Natural killer cell treated with Interleukin-12 subunit alpha and Interleukin-12 subunit beta and Interleukin-15 and Interleukin-18, amount 100 ng/mL, for 72 hours (primary cell): ENCODE measurements around the gene RPL22. TPM values are rescaled to one million over a fixed set of nuclear protein-coding genes. Genes with fewer than 3 reads are reported as not detected.
"Not testable (repeated sequence)": the region's sequence is repeated elsewhere in the genome, so short reads cannot be mapped to it uniquely, and the experiment has no call there.

Experiments used
- ATAC-seq, 2 donors: fragments of 150-1000 bp; cut with Tn5 transposase in 1 of 2; sonication (Bioruptor Pico), chemical (Tn5 transposase) in 1 of 2; 2 replicates each; pipeline ENCODE4 v1.10.0; 2021
- DNase-seq: peaks from one replicate; pipeline ENCODE4 v3.0.0; 2022; ENCODE audit warnings: low spot score
- H3K27ac Mint-ChIP-seq, 2 donors: 1 replicate in 1 of 2; 2 replicates in 1 of 2; pipeline ENCODE4 v1.8.0; 2022; ENCODE audit warnings: mixed read lengths in 2 of 2, mild to moderate bottlenecking in 1 of 2, moderate library complexity in 1 of 2
- H3K27me3 Mint-ChIP-seq, 2 donors: 1 replicate in 1 of 2; 2 replicates in 1 of 2; pipeline ENCODE4 v1.8.0; 2022; ENCODE audit warnings: mixed read lengths in 2 of 2
- H3K36me3 Mint-ChIP-seq: one replicate; pipeline ENCODE4 v1.8.0; 2022; ENCODE audit warnings: mixed read lengths
- H3K4me1 Mint-ChIP-seq, 2 donors: 1 replicate in 1 of 2; 2 replicates in 1 of 2; pipeline ENCODE4 v1.8.0; 2022; ENCODE audit warnings: low read depth in 2 of 2, mixed read lengths in 2 of 2, mild to moderate bottlenecking in 1 of 2
- H3K4me3 Mint-ChIP-seq: one replicate; pipeline ENCODE4 v1.8.0; 2022; ENCODE audit warnings: mixed read lengths
- H3K9me3 Mint-ChIP-seq: 2 replicates; pipeline ENCODE4 v1.8.0; 2022; ENCODE audit warnings: mixed read lengths
- total RNA-seq, 2 donors: library from RNA; stranded (reverse); gene quantifications; one replicate each; pipeline ENCODE4 v1.2.3, GENCODE V29; 2022

Gene RPL22
- total RNA-seq, 2 donors from 2014 or later, result 209 to 355 TPM

DNA sequence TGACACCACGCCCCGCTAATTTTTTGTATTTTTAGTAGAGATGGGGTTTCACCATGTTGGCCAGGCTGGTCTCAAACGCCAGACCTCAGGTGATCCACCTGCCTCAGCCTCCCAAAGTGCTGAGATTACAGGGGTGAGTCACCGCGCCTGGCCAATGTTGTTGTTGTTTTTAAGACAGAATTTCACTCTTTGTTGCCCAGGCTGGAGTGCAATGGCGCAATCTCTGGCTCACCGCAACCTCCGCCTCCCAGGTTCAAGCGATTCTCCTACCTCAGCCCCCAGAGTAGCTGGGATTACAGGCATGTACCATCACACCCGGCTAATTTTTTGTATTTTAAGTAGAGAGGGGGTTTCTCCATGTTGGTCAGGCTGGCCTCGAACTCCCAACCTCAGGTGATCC, 20.2 kb upstream of the RPL22 start:
- Mint-ChIP-seq H3K27me3 (peaks cover 0 to 10% of the 10 kb centered on the region in 2 donors), H3K36me3 (peaks cover 10% of the 10 kb centered on the region)
- H3K4me3 Mint-ChIP-seq, result not testable (repeated sequence)

GRCh38 chr1:6218375-6219164, 19.2 kb upstream of the RPL22 start:
- no peaks in the 10 kb centered on the region for H3K36me3 Mint-ChIP-seq
- no peaks in the 10 kb centered on the region for H3K9me3 Mint-ChIP-seq
- ATAC-seq (no peak), DNase-seq (no peak)
- no peaks in the 10 kb centered on the region for H3K4me1 Mint-ChIP-seq
- peaks cover 0 to 12% of the 10 kb centered on the region in 2 donors for H3K27me3 Mint-ChIP-seq
- no peak overlapping the region for H3K4me3 Mint-ChIP-seq
- no peak overlapping the region for H3K27ac Mint-ChIP-seq

More for the DNA sequence above, 20.2 kb upstream of the RPL22 start:
- ATAC-seq, H3K9me3 Mint-ChIP-seq, DNase-seq, H3K4me1 Mint-ChIP-seq, H3K27ac Mint-ChIP-seq: not testable (repeated sequence)

- H3K36me3 Mint-ChIP-seq, result no peaks in the 10 kb centered on the region
- H3K4me3 Mint-ChIP-seq, result no peak overlapping the region
- no peak overlapping the region for H3K27ac Mint-ChIP-seq
- ATAC-seq (no peak), DNase-seq (no peak)
- no peaks in the 10 kb centered on the region for H3K9me3 Mint-ChIP-seq
- peaks cover 0 to 11% of the 10 kb centered on the region in 2 donors for H3K27me3 Mint-ChIP-seq
- peaks cover 0 to 3% of the 10 kb centered on the region in 2 donors for H3K4me1 Mint-ChIP-seq
These were observed 13.0 kb upstream of the RPL22 start for GRCh38 chr1:6212193-6212959.

- Mint-ChIP-seq H3K27ac (no peak overlapping the region), H3K36me3 (no peaks in the 10 kb centered on the region), H3K9me3 (no peaks in the 10 kb centered on the region), H3K4me1 (peaks cover 0 to 3% of the 10 kb centered on the region in 2 donors), H3K4me3 (no peak overlapping the region), H3K27me3 (peaks cover 0 to 14% of the 10 kb centered on the region in 2 donors)
- no peak for ATAC-seq
- no peak for DNase-seq
These were observed 12.3 kb upstream of the RPL22 start for GRCh38 chr1:6211731-6212130.

DNA sequence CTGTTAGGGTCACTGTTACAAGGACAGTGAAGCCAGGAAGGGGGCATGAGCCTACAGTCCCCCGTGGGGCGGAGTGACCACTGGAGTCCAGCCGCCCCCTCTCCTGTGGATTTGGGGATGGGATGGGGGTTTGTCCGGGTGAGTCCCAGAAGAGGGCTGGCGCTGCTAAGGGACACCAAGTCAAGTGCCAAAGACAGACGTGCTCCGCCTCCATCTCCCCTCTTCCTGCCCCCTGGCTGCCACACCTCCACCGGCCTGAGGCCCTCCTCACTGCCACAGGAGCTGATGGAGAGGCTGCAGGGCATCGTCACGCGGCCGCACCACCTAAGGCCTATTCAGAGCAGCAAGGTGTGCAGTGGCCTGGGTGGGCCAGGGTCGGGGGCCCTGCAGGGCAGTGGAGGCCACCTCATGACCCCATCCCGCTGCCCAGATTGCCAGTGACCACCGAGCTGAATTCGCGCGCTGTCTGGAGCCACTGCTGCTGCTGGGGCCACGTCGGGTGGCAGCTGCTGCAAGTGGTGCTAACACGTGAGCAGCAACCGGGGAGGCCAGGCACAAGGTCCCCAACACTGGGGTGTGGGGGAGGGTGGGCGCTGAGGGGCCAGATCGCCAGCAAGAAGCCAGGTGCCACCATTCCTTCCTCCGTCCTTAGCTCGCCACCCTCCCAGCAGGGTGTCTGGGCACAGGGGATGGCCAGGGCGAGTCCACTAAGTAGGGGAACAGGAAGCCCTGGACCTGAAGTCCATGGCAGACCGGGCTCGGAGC, 11.4 kb upstream of the RPL22 start:
- H3K4me3 Mint-ChIP-seq, result no peak overlapping the region
- H3K27ac Mint-ChIP-seq, result no peak overlapping the region
- ATAC-seq (no peak), DNase-seq (no peak)
- peaks cover 0 to 3% of the 10 kb centered on the region in 2 donors for H3K4me1 Mint-ChIP-seq
- no peaks in the 10 kb centered on the region for H3K9me3 Mint-ChIP-seq
- H3K27me3 Mint-ChIP-seq, result peaks cover 0 to 12% of the 10 kb centered on the region in 2 donors
- no peaks in the 10 kb centered on the region for H3K36me3 Mint-ChIP-seq

- DNase-seq (no peak), ATAC-seq (no peak)
- Mint-ChIP-seq H3K36me3 (no peaks in the 10 kb centered on the region), H3K4me3 (no peak overlapping the region), H3K27ac (no peak overlapping the region), H3K4me1 (peaks cover 0 to 3% of the 10 kb centered on the region in 2 donors), H3K9me3 (no peaks in the 10 kb centered on the region), H3K27me3 (peaks cover 0 to 8% of the 10 kb centered on the region in 2 donors)
These were observed 10.5 kb upstream of the RPL22 start for GRCh38 chr1:6209661-6210580.

GRCh38 chr1:6208723-6209660, 9.6 kb upstream of the RPL22 start:
- Mint-ChIP-seq H3K4me3 (no peak overlapping the region), H3K4me1 (peaks cover 0 to 3% of the 10 kb centered on the region in 2 donors), H3K27me3 (peaks cover 0 to 6% of the 10 kb centered on the region in 2 donors), H3K36me3 (no peaks in the 10 kb centered on the region), H3K9me3 (no peaks in the 10 kb centered on the region), H3K27ac (no peak overlapping the region)
- no peak for DNase-seq
- ATAC-seq, result peak; percentile 47 to 71

GRCh38 chr1:6207921-6208320, 8.5 kb upstream of the RPL22 start:
- Mint-ChIP-seq H3K4me3 (no peak overlapping the region), H3K27ac (no peak overlapping the region), H3K27me3 (peaks cover 0 to 6% of the 10 kb centered on the region in 2 donors), H3K4me1 (peaks cover 0 to 3% of the 10 kb centered on the region in 2 donors), H3K36me3 (no peaks in the 10 kb centered on the region), H3K9me3 (no peaks in the 10 kb centered on the region)
- no peak for DNase-seq
- no peak for ATAC-seq

- Mint-ChIP-seq H3K4me1 (peaks cover 0 to 3% of the 10 kb centered on the region in 2 donors), H3K27ac (no peak overlapping the region), H3K9me3 (no peaks in the 10 kb centered on the region), H3K36me3 (no peaks in the 10 kb centered on the region), H3K4me3 (peak overlapping the region; percentile 55), H3K27me3 (peaks cover 0 to 6% of the 10 kb centered on the region in 2 donors)
- ATAC-seq (no peak), DNase-seq (no peak)
These were observed 7.9 kb upstream of the RPL22 start for GRCh38 chr1:6207075-6207885.

GRCh38 chr1:6206520-6206855, 7.1 kb upstream of the RPL22 start:
- Mint-ChIP-seq H3K27ac (no peak overlapping the region), H3K4me1 (peaks cover 0 to 3% of the 10 kb centered on the region in 2 donors), H3K9me3 (no peaks in the 10 kb centered on the region), H3K36me3 (no peaks in the 10 kb centered on the region), H3K27me3 (peaks cover 0 to 6% of the 10 kb centered on the region in 2 donors), H3K4me3 (peak overlapping the region; percentile 55)
- ATAC-seq, result no peak
- DNase-seq, result no peak

GRCh38 chr1:6205849-6206519, 6.6 kb upstream of the RPL22 start, which contains the start of gene RNF207:
RNF207 (plus strand) TSS chr1:6206119; CDS start chr1:6206536, 417 bp downstream.
- H3K4me1 Mint-ChIP-seq, result peaks cover 1 to 3% of the 10 kb centered on the region in 2 donors
- H3K36me3 Mint-ChIP-seq, result no peaks in the 10 kb centered on the region
- H3K27me3 Mint-ChIP-seq, result peaks cover 0 to 6% of the 10 kb centered on the region in 2 donors
- no peaks in the 10 kb centered on the region for H3K9me3 Mint-ChIP-seq
- peak within 1 kb of the TSS; percentile 55 for H3K4me3 Mint-ChIP-seq
- DNase-seq (peak; percentile 71), ATAC-seq (peak; percentile 78 to 85)
- H3K27ac Mint-ChIP-seq, result no peak within 1 kb of the TSS
